ENCODE data around the gene SSRP1.
A peak's percentile ranks its signal among the peaks of the same experiment; 100 is the strongest.
"Not testable (repeated sequence)": the region's sequence is repeated elsewhere in the genome, so short reads cannot be mapped to it uniquely, and the experiment has no call there.

SSRP1 gene

GRCh38 chr11:57358991-57359390 lies 23.3 kb upstream of the SSRP1 start:
- DNase-seq: no peak

- DNase-seq: no peak
Measured at GRCh38 chr11:57358543-57358961, 22.9 kb upstream of the SSRP1 start.

GRCh38 chr11:57357856-57358255 lies 22.2 kb upstream of the SSRP1 start:
- no peak for DNase-seq

- no peak for DNase-seq
Measured at GRCh38 chr11:57357310-57357709, 21.6 kb upstream of the SSRP1 start.

- DNase-seq: no peak
Measured at GRCh38 chr11:57356268-57356667, 20.6 kb upstream of the SSRP1 start.

- DNase-seq: no peak
Measured at GRCh38 chr11:57354699-57355098, 19.0 kb upstream of the SSRP1 start.

- DNase-seq: no peak
Measured at GRCh38 chr11:57353852-57354251, 18.2 kb upstream of the SSRP1 start.

- DNase-seq: no peak
Measured at GRCh38 chr11:57353446-57353845, 17.8 kb upstream of the SSRP1 start.

GRCh38 chr11:57353036-57353435 lies 17.3 kb upstream of the SSRP1 start:
- no peak for DNase-seq

GRCh38 chr11:57349491-57350274 lies 14.0 kb upstream of the SSRP1 start:
- DNase-seq: peak; percentile 83

GRCh38 chr11:57348636-57349313 lies 13.1 kb upstream of the SSRP1 start:
- DNase-seq: no peak

GRCh38 chr11:57348052-57348451 lies 12.4 kb upstream of the SSRP1 start:
- no peak for DNase-seq

GRCh38 chr11:57347336-57347735 lies 11.6 kb upstream of the SSRP1 start:
- DNase-seq: no peak

- DNase-seq: peak; percentile 84
Measured at GRCh38 chr11:57345555-57346211, 10.0 kb upstream of the SSRP1 start.

GRCh38 chr11:57344826-57345225 lies 9.1 kb upstream of the SSRP1 start:
- no peak for DNase-seq

- DNase-seq: no peak
Measured at GRCh38 chr11:57343825-57344224, 8.1 kb upstream of the SSRP1 start.

GRCh38 chr11:57342702-57343101 lies 7.0 kb upstream of the SSRP1 start:
- no peak for DNase-seq

- no peak for DNase-seq
Measured at GRCh38 chr11:57341250-57341808, 5.6 kb upstream of the SSRP1 start.

GRCh38 chr11:57340039-57340615 lies 4.4 kb upstream of the SSRP1 start:
- no peak for DNase-seq

- no peak for DNase-seq
Measured at GRCh38 chr11:57339328-57339727, 3.6 kb upstream of the SSRP1 start.

GRCh38 chr11:57338142-57338541 lies 2.5 kb upstream of the SSRP1 start, which contains the start of gene P2RX3:
P2RX3 (plus strand) TSS chr11:57338352; CDS start chr11:57338551, 199 bp downstream.
- DNase-seq: no peak

- not testable (repeated sequence) for DNase-seq
Measured at GRCh38 chr11:57336856-57337255, 1.2 kb upstream of the SSRP1 start.

- DNase-seq: no peak
Measured at GRCh38 chr11:57336111-57336666, 497 bp upstream of the SSRP1 start.

Data from 8988T (cell line).